ENCODE data around the gene MBD6. TPM values are rescaled to one million over a fixed set of nuclear protein-coding genes. Genes with fewer than 3 reads are reported as not detected.
"Not testable (repeated sequence)": the region's sequence is repeated elsewhere in the genome, so short reads cannot be mapped to it uniquely, and the experiment has no call there.

Gene MBD6
- total RNA-seq, 1 donor from 2014 or later: 158 TPM

GRCh38 chr12:57489157-57489641, 33.4 kb upstream of the MBD6 start:
- peak overlapping the region; percentile 95 for H3K27ac Mint-ChIP-seq
- H3K36me3 Mint-ChIP-seq (ENCODE audit: insufficient read depth): peaks cover 19% of the 10 kb centered on the region
- peaks cover 2% of the 10 kb centered on the region for H3K9me3 Mint-ChIP-seq (ENCODE audit: low read depth)
- DNase-seq (ENCODE audit: low spot score, unreplicated experiment): no peak
- peaks cover 12% of the 10 kb centered on the region for H3K4me1 Mint-ChIP-seq (ENCODE audit: low read depth)
- no peak for TF ChIP-seq CTCF (IDR thresholded peaks at IDR 0.05; ENCODE audit: unreplicated experiment)
- peak overlapping the region; percentile 97 for H3K4me3 Mint-ChIP-seq (ENCODE audit: low read depth)
- H3K27me3 Mint-ChIP-seq: no peaks in the 10 kb centered on the region

DNA sequence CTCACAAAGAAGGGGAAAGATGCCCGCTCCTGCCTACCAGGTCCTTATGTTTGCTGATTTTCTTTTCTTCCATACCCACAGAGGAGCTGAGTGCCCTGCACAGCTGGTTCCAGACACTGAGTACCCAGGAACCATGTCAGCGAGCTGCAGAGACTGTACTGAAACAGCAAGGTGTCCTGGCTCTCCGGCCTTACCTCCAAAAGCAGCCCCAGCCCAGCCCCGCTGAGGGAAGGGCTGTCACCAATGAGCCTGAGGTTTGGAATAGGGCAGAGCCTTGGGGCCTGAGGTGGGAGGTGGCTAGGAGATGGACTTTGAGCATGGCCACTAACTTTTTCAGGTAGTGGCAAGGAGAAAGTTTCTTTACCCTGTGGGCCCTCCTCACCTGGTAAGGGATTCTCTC, 32.5 kb upstream of the MBD6 start:
- TF ChIP-seq CTCF (IDR thresholded peaks at IDR 0.05; ENCODE audit: unreplicated experiment): no peak
- Mint-ChIP-seq H3K4me3 (ENCODE audit: low read depth) (no peak overlapping the region), H3K36me3 (ENCODE audit: insufficient read depth) (peaks cover 22% of the 10 kb centered on the region), H3K27ac (no peak overlapping the region), H3K27me3 (no peaks in the 10 kb centered on the region), H3K4me1 (ENCODE audit: low read depth) (peaks cover 12% of the 10 kb centered on the region), H3K9me3 (ENCODE audit: low read depth) (peaks cover 2% of the 10 kb centered on the region)
- DNase-seq (ENCODE audit: low spot score, unreplicated experiment): no peak

DNA sequence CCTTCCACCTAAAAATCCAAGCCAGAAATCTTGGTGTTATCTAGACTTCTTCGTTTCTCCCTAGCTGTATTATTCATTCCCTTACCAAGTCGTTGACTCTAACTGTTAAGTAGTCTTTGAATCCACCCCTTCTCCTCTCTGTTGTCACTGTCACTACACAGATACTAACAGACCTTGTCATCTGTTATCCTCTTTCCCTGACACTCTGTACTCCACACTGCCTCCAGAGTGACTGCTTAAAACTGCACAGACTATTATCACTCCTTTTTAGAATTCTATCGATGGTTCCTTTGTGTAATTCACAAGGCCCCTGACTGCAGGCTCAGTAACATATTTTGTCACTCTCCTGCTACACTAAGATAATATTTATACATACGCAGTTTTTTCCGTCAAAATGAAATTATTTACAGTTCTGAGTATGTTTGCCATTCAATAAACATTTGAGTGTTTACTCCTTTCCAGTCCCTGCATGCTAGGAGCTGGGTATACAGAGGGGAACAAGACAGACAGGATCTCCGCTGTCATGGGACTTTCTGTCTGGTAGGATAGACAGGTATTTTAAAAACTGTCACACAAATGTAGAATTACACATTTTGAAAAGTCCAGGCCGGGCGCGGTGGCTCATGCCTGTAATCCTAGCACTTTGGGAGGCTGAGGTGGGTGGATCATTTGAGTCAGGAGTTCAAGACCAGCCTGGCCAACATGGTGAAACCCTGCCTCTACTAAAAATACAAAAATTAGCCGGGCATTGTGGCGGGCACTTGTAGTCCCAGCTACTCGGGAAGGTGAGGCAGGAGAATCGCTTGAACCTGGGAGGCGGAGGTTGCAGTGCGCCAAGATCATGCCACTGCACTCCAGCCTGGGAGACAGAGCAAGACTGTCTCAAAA, 31.0 kb upstream of the MBD6 start:
- H3K4me3 Mint-ChIP-seq (ENCODE audit: low read depth): peak overlapping the region; percentile 14
- peaks cover 28% of the 10 kb centered on the region for H3K36me3 Mint-ChIP-seq (ENCODE audit: insufficient read depth)
- TF ChIP-seq CTCF (IDR thresholded peaks at IDR 0.05; ENCODE audit: unreplicated experiment): no peak
- H3K9me3 Mint-ChIP-seq (ENCODE audit: low read depth): peaks cover 2% of the 10 kb centered on the region
- no peak for DNase-seq (ENCODE audit: low spot score, unreplicated experiment)
- peaks cover 12% of the 10 kb centered on the region for H3K4me1 Mint-ChIP-seq (ENCODE audit: low read depth)
- H3K27me3 Mint-ChIP-seq: no peaks in the 10 kb centered on the region
- peak overlapping the region; percentile 75 for H3K27ac Mint-ChIP-seq

DNA sequence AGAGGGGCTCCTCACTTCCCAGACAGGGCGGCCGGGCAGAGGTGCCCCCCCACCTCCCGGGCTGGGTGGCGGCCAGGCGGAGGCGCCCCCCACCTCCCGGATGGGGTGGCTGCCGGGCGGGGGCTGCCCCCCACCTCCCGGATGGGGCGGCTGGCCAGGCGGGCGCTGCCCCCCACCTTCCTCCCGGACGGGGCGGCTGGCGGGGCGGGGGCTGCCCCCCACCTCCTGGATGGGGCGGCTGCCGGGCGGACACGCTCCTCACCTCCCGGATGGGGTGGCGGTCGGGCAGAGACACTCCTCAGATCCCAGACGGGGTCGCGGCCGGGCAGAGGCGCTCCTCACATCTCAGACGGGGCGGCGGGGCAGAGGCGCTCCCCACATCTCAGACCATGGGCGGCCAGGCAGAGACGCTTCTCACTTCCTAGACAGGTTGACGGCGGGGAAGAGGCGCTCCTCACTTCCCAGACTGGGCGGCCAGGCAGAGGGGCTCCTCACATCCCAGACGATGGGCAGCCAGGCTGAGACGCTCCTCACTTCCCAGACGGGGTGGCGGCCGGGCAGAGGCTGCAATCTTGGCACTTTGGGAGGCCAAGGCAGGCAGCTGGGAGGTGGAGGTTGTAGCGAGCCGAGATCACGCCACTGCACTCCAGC, 27.4 kb upstream of the MBD6 start:
- H3K36me3 Mint-ChIP-seq (ENCODE audit: insufficient read depth): peaks cover 44% of the 10 kb centered on the region
- not testable (repeated sequence) for H3K4me1 Mint-ChIP-seq (ENCODE audit: low read depth); DNase-seq (ENCODE audit: low spot score, unreplicated experiment); H3K4me3 Mint-ChIP-seq (ENCODE audit: low read depth); H3K9me3 Mint-ChIP-seq (ENCODE audit: low read depth); H3K27ac Mint-ChIP-seq; H3K27me3 Mint-ChIP-seq

GRCh38 chr12:57496822-57497221, 25.8 kb upstream of the MBD6 start:
- no peak for TF ChIP-seq CTCF (IDR thresholded peaks at IDR 0.05; ENCODE audit: unreplicated experiment)
- Mint-ChIP-seq H3K4me3 (ENCODE audit: low read depth) (no peak overlapping the region), H3K4me1 (ENCODE audit: low read depth) (no peaks in the 10 kb centered on the region), H3K27ac (no peak overlapping the region), H3K9me3 (ENCODE audit: low read depth) (peaks cover 2% of the 10 kb centered on the region), H3K27me3 (no peaks in the 10 kb centered on the region), H3K36me3 (ENCODE audit: insufficient read depth) (peaks cover 48% of the 10 kb centered on the region)
- DNase-seq (ENCODE audit: low spot score, unreplicated experiment): no peak

Data from progenitor cell of endocrine pancreas (in vitro differentiated cells).